T47D (cell line): ENCODE data around the gene SLCO2A1.

Experiments used
- DNase-seq, 2 experiments: peaks; one replicate each; pipeline versions ENCODE4 v3.0.0 to v3.0.0-alpha.2; 2011 to 2012; ENCODE audit warnings: low read depth in 1 of 2, low spot score in 1 of 2
- JUND ChIP-seq: IDR thresholded peaks from 2 replicates; pipeline ENCODE4 v1.6.1; 2012; ENCODE audit warnings: low read depth
- in situ Hi-C: cut with HindIII; loops from 2 replicates; pipeline ENCODE4 v1.10.0; 2016; ENCODE audit warnings: low sequenced_read_pairs, low pct_unique_long_range_greater_than_20kb

Gene SLCO2A1

DNA sequence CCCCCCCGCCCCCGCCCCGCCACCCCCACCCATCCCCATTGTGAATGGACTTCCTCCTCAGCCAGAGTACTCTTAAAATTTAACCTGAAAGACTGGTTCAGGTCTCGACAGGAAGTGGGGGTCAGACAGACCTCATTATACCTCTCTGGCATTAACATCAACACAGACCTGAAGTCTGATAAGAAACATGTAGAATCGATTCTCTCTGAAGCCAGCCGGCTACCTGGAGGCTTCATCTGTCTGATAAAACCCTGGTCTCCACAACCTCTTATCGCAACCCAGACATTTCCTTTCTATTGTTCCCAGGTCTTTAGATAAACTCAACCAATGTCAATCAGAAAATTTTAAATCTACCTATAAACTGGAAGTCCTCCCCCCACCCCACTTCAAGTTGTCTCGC is 42.6 kb downstream of the SLCO2A1 start:
- in situ Hi-C loops = no loop called here
- no peak for DNase-seq
- TF ChIP-seq JUND = no peak

DNA sequence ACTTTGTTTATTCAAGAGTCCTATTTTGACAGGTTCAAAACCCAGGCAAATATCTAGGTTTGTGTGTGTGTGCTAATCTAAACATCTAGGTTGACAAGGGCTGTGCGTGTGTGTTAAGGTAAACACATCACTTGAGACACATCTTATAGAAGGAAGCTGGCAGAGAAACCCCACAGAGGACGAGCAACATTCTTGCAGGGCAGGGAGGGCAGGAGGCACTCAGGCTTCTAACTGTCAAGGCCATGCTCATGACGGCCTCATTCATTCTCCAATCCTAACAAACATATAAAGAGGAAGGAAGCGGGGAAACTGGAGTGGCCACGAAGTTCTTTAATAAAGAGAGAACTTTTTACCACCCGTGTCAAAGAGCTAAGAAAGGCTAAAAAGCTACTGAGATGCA is 43.4 kb downstream of the SLCO2A1 start:
- peak in 1 of 2 experiments; percentile 69 for DNase-seq
- in situ Hi-C loops = no loop called here
- TF ChIP-seq JUND = no peak

DNA sequence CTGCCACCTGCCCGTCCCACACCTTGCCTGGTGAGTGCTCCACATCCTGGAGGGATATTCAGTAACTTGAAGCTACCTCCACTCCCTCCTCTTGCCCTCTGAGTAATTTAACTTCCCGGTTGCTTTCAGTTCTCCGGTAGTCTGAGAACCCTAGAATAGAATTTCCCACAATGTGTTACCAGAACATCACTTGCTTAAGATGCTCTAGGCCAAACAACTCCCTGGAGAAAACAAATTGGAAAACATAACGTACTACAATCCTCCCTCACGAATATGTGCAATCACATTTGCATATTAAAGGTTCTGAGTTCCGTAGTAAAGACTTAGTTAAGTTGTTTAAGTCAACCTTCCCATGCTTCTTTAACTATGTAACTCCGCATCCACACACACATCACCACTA is 44.8 kb downstream of the SLCO2A1 start:
- no peak for TF ChIP-seq JUND
- DNase-seq = no peak
- in situ Hi-C loops = no loop called here

DNA sequence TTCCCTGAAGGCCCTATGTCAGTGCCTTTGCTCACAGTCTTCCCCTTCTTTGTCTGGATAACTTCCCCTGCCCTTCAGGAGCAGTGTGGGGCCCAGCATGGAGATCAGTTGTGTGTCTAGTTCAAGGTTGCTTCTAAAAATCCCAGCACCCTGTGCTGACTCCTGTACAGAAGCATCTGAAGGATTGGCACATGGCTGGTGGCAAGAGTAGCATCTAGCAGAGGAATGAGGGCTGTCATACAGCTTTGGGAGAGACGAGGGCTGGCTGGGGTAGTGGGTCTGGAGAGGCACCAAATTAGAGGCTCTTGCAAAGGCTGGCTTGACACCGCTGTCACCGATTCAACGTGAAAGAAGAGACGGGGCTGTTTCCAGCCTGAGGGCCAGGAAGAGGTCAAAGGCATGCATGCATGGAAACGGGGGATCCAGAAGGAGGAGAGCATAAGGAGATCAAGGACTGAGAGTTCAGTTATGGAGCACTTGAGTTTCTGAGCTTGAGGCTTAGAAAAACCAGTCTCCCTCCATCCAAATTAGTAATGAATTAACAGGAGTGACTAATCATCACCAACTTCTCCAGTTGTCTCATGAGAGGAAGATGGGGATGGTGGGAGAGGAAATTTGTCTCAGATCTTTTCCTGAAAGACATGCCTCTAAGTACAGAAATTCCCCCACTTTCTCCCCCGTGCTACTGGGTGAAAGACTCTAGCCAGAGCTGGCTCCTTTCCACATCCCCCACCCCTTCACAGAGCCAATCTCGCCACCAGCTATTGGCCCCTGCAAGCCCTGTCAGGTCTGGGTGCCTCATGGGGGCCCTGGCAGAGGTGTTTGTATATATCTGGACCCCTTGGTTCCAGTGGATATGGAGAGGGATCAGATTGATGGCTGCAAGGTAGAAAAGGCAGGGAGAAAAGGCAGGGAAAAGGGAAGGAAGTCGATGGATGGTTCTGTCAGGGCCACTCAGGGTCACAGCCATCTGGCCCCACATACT is 45.9 kb downstream of the SLCO2A1 start:
- TF ChIP-seq JUND = no peak
- DNase-seq = no peak
- in situ Hi-C loops = no loop called here

DNA sequence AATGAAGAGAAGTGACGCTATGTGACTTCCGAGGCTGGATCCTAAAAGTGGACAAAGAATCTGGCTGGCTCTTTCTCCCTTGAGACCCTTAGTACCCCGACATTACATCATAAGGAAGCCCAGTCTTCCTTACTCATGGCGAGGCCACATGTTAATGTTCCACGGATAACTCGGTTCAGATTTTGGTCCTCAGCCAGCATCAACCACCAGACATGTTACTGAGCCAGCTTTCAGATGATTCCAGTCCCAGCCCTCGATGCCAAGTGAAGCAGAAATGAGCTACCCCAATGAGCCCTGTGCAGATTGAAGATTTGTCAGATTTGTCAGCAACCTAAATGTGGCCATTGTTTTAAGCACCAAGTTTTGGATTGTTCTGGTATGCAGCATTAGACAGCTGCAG is 46.6 kb downstream of the SLCO2A1 start:
- in situ Hi-C loops = no loop called here
- DNase-seq = no peak
- TF ChIP-seq JUND = no peak

DNA sequence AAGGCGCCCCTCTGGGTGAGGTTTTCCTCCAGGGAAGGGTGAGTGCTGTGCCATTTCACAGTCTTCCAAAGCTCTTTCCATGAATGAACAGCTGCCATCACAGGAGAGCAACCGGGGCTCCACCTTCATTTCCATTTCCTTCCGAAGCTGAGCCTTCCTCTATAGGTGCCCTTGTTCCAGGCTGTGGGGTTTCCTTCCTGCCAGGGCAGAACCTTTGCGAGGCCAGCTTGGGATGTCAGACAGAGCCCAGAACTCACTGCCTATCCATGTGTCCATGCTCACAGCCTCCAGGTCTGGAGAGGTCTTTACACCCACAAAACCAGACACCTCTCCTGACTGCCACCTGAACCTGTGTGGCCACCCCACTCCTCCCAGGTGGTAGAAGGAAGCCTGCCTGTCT is 49.2 kb downstream of the SLCO2A1 start:
- TF ChIP-seq JUND = no peak
- no peak for DNase-seq
- in situ Hi-C loops = no loop called here

DNA sequence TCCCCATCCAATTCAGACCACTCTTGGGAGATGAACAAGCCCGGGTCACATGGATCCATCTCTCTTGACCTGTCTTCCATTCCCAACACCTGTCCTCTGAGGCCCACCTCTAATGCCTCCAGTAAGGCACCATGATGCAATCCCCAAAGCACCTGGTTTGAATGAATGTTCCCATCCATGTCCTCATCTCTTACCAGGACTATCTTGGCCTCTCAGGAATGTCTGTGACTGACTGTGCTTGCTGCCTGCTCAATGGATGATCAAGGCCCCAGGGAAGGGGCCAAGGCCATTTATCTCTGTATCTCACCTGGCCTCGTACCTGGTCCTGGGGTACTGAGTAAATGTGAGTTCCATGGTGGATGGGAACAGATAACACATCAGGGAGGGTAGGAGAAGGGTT is 49.7 kb downstream of the SLCO2A1 start:
- in situ Hi-C loops = no loop called here

DNA sequence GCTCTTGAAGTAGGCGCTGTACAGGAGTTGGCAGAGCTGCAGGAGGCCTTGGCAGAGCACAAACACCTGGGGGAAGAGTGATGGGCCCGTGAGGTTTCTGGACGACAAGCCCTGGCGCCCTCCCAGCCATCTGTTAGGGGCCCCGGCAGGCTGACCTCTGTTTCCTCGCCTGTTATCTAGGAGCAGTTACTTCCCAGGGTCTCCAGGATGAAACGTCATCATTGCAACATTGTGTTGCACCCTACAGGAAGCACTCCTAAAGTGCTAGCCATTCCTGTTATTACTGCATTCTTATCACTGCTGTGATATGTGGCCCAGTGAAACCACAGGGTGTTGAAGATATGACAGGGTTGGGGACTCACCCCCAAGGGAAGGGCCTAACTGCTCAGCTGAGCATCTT is 50.2 kb downstream of the SLCO2A1 start:
- no peak for TF ChIP-seq JUND
- in situ Hi-C loops = no loop called here
- DNase-seq = no peak

More for the DNA sequence above, 49.7 kb downstream of the SLCO2A1 start:
- DNase-seq = no peak
- TF ChIP-seq JUND = no peak

DNA sequence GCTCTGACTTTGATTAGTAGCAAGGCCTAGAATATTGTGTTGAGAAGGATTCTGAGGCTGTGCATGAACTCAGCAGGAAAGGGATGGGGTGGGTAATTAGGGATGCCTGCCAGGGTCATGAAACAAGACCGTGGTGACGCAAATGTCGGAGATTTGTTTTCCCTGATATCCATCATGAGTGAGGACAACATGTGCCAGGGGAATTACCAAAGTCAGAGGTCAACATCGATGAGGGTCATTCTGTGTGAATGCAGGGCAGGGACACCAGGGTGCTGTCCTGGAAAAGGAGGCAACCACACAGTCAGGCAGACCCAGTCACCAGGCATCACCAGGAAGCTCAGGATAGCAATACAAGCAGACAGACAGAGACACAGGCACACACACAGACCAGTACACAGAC is 52.2 kb downstream of the SLCO2A1 start:
- TF ChIP-seq JUND = no peak
- in situ Hi-C loops = no loop called here
- no peak for DNase-seq

DNA sequence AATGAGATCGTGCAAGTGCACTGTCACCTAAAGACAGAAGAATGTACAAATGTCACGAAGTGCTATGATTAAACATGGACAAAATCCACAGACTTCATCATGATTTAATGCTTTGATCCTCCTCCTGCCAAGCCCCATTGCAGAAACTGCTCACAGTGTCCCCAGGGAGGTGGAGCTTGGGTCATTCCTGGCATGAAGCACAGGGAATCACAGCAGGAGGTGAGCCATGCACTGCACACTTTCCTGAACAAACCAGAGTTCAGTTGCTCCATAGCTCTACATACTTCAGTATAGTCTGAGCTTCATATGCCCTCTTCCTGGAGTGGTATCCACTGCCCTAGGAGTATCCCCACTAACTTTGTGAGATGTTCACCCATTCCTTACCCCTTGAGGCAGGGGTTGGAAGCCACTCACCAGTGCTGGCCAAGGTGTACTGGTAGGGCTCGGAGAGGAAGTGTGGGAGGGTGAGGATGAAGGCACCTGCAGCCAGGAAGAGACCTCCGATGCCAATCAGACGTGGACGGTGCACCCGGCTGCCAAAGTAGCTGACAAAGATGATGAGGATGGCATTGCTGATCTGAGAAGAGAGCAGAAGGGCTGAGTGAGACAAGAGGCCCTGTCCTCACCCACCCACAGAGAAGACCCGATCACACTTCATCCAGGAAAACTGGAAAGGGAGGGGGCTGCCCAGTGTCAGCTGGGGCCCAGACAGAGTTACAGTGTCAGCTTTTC is 56.3 kb downstream of the SLCO2A1 start:
- DNase-seq = no peak
- in situ Hi-C loops = no loop called here
- TF ChIP-seq JUND = no peak

DNA sequence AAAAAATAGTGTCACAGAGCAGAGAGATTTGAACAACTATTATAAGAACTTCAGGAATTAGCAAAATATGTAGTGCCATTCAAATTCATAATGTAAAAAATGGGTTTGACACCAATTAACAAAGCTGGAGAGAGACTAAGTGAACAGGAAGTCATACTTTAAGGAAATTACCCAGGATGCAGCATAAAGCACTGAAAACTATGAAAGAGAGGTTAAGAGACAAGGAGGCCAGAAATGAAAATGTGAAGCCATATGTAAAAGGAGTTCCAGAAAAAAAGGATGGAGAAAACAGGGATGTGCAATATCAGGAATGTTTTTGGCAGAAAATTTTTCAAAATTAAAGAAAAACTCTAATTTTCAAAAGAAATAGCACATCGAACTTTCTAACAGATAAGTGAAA is 57.6 kb downstream of the SLCO2A1 start:
- in situ Hi-C loops = no loop called here
- no peak for TF ChIP-seq JUND
- DNase-seq = no peak

DNA sequence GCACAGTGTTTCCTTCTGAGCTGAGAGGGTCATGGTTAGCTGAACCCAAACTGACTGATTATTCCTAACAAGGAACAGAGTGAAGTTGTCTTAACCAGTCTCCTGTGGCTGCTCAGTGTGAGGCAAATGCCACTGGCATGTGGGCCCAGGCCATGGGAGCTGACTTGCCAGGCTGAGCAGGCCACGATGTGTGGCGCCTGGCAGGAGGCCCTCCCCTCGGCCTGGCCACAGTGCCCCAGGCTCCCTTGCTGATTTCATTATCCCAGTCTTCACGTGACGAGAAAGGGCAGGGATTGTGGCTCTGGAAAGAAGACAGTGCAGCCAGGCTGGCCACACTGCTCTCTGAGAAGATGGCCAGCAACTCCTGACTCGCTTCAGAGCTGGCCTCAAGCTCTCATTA is 58.8 kb downstream of the SLCO2A1 start:
- TF ChIP-seq JUND = no peak
- in situ Hi-C loops = no loop called here
- DNase-seq = no peak

DNA sequence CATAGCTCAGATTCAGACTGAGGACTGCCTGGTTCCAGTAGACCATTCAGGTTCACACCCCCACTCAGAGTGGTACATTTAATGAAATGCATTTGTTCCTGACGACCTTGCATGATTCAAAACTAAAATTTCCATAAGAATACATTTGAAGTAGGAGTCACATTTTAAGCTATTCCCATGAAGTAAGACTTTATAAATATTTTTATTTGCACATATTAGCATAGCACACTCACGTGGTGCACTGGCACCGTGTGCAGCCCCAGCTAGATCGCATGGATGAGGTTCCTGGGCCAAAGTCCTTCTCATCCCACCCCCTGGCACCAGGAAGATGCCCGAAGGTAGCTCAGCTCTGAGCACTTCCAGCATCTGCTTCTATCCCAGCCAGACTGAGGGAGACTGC is 59.4 kb downstream of the SLCO2A1 start:
- no peak for DNase-seq
- in situ Hi-C loops = no loop called here
- no peak for TF ChIP-seq JUND
